Activated T-cell treated with anti-CD3 and anti-CD28 coated beads for 4 hours (primary cell): ENCODE data around the gene SPEG.

Experiments used
- DNase-seq: peaks from one replicate; pipeline ENCODE4 v3.0.0-alpha.2; 2020

The SPEG gene

DNA sequence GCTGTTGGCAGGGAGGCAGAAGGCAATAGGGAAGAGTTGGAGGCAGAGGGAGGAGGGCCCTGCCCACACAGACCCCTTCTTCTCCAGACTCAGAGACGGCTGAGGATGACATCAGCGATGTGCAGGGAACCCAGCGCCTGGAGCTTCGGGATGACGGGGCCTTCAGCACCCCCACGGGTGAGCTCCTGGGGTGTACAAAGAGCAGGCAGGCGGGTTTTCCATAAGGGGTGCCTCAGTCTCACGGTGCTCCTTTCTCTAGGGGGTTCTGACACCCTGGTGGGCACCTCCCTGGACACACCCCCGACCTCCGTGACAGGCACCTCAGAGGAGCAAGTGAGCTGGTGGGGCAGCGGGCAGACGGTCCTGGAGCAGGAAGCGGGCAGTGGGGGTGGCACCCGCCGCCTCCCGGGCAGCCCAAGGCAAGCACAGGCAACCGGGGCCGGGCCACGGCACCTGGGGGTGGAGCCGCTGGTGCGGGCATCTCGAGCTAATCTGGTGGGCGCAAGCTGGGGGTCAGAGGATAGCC is 10.0 kb downstream of the SPEG start:
- DNase-seq: no peak

DNA sequence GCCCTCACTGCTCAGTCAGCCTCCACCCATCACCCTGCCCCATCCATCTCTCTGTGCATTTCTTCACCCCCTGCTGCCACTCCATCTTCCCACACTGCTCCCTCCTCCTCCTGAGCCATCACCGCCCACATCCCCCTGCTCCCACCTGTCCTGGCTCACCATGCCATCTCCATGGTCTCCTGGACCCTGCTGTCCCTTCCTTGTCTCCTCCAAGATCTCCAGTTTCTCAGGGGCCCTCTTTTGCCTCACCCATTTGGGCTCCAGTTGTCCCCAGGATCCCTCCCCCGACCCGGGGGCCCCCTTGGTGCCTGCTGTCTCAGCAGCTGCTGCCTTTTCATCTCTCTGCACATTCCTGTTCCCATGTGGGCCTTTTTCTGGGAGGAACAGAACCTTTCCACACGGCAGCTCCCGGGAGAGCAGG is 10.6 kb downstream of the SPEG start:
- no peak for DNase-seq

DNA sequence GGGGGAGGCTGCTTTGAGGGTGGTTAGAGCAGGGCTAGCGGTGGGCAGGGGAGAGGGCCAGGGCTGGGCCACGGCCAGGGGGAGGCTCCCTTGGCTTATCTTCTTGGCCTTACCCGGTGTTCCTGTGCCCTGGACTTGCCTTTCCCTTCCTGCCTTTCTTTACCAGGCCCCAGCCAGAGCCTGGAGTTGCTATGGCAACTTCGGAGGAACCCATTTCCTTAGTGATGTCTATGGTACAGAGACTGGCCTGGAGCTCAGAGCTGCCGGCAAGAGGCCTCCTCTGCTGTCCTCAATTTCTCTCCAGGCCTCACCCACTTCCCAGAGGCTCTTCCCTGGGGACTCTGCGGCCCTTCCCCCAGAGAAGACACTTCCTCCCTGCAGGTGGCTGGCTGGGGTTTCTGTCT is 11.5 kb downstream of the SPEG start:
- no peak for DNase-seq

DNA sequence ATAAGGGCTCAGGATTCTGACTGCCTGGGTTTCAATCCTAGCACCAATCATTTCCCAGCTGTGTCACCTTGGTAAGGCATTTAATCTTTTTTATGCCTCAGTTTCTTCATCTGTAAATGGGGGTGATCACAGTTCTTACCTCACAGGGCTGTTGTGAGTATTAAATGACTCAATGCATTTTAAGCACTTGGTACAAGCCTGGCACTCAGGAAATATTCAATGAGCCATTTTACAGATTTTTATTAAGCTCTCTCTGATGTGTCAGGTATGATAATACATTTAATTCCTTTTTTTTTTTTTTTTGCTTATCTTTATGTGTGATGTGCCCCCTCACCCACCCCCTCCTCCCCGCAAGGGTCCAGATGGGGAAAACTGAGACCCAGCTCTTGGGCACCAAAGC is 12.0 kb downstream of the SPEG start:
- DNase-seq: no peak

DNA sequence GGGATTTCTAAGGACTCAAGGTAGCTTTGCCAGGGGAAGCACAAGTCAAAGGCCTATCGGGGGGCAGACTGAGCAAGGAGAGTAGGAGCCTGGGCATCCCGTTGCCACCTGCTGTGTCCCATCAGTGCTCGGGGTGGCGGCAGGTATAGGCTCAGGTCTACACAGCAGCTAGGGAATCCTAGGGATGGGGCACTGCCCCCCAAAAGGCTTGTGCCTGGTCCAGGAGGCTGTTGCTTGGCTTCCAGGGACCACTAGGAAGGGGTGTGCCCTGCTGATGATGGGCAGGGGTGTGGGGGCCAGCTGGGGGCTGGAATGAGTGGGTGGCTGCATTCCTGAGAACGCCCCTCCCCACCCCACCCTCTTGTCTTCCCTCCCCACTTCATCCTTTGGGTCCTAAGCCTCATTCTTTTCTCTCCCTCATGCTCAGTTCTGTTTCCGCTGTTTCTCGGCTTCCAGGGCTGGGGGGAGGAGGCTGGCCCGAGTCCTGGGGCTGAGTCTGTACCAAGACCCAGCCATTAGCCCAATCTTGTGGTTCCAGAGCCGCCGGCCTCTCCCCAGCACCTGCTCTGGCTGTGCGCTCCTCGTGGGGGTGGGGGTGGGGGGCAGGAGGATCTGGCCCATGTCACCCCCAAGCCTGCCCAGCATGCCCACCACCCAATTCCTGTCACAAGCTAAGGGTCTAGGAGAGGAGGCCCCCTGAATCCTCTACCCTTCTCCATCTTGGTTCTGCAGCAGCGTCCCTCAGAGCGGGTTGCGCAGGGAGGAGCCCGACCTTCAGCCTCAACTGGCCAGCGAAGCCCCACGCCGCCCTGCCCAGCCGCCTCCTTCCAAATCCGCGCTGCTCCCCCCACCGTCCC is 12.8 kb downstream of the SPEG start:
- DNase-seq: no peak

DNA sequence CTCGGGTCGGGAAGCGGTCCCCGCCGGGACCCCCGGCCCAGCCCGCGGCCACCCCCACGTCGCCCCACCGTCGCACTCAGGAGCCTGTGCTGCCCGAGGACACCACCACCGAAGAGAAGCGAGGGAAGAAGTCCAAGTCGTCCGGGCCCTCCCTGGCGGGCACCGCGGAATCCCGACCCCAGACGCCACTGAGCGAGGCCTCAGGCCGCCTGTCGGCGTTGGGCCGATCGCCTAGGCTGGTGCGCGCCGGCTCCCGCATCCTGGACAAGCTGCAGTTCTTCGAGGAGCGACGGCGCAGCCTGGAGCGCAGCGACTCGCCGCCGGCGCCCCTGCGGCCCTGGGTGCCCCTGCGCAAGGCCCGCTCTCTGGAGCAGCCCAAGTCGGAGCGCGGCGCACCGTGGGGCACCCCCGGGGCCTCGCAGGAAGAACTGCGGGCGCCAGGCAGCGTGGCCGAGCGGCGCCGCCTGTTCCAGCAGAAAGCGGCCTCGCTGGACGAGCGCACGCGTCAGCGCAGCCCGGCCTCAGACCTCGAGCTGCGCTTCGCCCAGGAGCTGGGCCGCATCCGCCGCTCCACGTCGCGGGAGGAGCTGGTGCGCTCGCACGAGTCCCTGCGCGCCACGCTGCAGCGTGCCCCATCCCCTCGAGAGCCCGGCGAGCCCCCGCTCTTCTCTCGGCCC is 13.6 kb downstream of the SPEG start:
- DNase-seq: no peak

DNA sequence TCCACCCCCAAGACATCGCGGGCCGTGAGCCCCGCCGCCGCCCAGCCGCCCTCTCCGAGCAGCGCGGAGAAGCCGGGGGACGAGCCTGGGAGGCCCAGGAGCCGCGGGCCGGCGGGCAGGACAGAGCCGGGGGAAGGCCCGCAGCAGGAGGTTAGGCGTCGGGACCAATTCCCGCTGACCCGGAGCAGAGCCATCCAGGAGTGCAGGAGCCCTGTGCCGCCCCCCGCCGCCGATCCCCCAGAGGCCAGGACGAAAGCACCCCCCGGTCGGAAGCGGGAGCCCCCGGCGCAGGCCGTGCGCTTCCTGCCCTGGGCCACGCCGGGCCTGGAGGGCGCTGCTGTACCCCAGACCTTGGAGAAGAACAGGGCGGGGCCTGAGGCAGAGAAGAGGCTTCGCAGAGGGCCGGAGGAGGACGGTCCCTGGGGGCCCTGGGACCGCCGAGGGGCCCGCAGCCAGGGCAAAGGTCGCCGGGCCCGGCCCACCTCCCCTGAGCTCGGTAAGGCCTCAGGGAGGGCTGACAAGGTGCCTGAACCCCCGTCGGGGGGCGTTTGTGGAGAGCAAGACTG is 14.2 kb downstream of the SPEG start:
- no peak for DNase-seq

DNA sequence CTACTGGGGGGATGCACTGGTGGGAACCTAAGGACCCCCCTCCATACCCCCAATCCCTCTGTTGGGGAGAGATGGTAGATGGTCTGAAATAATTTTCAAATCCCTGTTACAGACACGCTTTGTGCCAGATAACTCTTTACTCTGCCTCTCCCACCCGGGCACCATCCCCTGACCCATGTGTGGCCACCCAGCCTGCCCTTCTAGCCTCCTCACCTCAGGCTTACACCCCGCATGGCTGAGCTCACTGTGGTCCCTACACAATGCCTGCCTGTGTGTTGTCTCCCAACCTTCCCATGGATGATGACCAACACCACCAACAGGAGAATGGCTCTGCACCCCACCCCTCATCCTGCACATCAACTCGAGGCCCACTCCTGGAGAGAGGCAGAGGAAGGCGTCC is 15.0 kb downstream of the SPEG start:
- DNase-seq: no peak

DNA sequence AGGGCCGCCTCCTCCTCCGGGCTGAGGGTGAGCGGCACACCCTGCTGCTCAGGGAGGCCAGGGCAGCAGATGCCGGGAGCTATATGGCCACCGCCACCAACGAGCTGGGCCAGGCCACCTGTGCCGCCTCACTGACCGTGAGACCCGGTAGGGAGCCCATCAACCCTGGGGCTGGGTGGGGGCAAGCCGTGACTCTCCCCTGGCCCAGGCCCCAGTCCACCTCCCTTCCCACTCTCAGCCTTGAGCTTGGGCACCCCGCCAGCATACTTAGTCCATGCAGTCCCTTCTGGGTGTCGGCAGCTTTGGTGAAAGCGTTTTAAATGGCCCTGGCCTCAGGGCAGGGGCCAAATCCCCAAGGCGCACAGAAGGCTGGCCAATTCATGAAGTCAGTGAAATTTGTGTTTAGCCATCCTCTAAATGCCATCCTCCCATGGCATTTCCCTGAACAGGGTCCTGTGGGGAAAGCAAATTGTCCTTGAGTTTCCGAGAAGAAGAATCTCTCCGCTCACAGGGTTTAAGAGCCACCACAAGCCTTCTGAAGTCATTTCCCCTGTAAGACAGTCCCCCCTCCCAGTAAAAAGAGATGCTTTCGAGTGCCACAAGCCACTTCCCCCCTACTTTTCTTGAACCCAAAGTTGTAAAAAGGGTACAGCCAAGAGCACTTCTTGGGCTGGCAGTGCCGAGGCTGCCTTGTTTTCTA is 17.2 kb downstream of the SPEG start:
- DNase-seq: no peak

DNA sequence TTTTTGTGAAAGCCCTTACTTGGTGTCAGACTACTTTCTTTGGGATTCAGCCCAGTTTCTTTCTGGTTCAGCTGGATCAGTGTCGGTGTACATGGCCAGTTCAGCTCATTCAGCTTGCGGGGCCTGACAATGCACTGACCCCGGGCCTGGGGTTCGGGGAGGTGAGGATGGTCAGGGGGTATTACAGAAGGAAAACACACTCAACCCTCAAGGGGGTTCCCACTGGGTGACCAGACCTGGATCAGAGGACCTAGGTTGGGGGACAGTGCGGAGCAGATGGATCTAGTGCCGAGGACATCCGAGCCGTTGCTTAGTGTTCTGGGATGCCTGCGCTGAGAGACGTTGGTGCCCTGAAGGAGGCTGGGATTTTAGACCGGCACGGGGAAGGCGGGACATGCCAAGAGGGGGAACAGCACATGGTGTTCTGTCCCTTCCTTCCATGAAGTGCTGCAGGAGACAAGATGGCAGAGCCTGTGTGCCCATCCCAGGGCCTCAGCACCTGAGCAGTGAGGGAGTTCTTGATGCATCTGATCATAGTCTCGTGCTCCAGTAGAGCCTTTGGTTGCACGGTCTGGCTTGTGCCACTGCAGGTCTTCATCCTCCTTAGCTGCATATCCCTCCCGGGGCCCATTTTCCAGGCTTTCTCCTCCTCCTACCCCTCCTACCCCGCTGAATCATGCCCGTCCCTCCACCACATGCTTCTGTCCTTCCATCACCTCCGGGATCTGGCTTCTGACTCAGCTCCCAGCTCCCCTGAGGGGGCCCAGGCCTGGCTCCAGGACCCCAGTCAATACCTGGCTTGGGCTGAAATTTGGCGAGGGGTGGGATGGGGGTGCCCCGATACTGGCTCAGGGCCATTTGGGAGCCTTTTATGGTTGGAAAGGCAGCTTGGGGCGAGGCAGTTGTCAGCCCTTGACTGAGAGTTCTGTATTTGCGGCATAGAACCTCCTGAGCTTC is 18.0 kb downstream of the SPEG start:
- no peak for DNase-seq

DNA sequence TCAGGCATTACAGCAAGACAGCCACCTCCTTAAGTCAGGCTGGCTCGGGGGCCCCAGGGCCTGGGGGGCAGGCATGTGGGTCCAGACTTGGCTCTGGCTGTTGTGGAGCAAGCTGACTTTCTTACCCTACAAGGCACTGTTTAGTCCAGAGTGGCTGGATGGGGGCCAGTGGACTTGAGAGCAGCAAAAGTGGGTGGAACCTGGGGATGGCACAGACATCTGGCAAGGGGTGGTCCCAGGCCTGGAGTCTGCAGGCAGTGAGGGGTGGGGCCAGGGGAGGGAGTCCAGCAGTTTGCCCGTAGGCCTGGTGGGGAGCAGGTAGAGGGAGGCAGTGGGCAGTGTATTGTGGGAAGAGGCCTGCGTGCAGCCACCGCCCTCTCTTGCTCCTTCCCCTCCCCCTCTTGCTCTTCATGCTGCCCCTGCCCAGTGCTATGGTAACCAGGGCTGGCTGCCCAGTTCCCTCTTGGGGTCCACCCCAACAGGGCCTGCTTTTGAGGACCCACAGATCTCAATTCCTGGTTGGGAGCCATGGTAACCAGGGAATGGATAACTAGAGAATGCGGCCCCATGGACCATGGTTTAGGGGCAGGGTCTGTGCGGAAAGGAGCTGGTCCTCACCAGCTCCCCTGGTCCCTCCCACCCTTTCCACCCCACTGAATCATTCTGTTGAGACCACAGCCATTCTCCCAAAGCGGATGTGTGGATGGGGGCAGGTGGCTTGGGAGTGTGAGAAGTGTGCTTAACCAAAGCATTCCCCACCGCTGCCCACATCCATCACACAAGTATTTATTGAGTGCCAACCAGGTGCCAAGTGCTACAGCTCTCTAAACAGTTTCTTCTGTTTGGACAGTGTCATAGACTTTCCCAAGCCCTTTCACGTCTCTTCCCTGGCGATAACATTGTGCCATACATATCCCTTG is 19.3 kb downstream of the SPEG start:
- DNase-seq: no peak

DNA sequence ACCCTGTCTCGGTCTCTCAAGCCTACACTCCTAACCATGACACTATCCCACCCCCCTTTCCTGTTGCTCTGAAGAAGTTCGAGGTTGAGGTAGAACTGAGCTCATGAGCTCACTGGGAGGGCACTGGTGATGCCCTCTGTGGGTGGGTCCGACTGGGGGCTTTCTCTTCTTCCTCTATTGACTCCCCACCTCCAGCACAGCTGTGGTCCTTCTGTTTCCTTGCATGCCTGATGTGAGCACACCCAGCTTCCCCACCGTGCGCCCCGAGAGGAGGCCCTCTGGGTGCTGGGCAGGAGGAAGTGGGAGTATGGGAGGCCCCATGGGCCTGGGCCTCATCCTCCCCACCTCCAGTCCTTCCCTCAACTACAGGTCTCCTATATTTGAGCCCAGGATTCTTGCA is 20.9 kb downstream of the SPEG start:
- DNase-seq: no peak

DNA sequence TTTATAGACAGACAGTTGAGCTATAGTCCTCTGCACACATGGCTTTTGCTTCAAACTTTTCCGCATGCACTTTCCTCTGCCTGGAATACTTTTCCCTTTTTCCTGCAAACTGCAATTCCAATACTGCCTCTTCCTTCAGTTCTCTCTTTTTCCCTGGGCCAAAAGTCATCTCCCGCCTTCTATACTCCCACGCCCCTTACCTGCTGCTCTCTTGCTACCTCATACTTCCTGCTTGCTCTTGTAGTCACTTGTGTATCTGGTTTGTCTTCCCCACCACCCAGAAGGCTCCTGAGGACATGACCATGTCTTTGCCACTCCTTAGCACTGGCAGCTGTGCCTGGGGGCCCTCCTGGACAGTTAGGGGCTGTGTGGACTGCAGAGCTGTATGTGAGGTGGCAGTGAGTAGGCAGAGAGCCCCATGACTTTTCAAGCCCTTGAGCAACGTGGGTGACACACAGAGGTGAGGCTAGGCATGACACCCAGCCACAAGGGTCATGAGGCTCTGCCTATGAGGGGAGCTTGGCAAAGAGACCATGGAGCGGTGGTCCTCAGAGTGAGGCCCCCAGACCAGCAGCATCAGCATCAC is 23.2 kb downstream of the SPEG start:
- no peak for DNase-seq

DNA sequence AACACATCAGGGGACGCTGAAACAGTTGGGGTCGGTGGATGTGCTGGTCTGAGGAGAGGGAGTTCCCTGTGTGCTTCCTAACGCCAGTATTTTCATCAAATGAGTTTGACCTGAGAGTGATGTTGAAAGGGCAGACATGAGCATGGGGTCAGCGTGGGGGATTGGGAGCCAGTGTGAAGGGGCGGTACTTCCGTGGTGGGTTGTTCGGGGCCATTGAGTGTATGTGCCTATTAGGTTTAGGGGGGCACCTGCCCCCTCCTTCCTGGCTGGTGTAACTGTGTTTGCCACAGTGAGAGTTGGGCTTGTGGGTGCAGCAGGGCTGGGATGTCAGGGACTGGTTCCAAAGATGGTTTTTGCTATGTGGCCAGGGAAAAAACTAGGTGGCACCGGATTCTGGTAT is 24.4 kb downstream of the SPEG start:
- no peak for DNase-seq

DNA sequence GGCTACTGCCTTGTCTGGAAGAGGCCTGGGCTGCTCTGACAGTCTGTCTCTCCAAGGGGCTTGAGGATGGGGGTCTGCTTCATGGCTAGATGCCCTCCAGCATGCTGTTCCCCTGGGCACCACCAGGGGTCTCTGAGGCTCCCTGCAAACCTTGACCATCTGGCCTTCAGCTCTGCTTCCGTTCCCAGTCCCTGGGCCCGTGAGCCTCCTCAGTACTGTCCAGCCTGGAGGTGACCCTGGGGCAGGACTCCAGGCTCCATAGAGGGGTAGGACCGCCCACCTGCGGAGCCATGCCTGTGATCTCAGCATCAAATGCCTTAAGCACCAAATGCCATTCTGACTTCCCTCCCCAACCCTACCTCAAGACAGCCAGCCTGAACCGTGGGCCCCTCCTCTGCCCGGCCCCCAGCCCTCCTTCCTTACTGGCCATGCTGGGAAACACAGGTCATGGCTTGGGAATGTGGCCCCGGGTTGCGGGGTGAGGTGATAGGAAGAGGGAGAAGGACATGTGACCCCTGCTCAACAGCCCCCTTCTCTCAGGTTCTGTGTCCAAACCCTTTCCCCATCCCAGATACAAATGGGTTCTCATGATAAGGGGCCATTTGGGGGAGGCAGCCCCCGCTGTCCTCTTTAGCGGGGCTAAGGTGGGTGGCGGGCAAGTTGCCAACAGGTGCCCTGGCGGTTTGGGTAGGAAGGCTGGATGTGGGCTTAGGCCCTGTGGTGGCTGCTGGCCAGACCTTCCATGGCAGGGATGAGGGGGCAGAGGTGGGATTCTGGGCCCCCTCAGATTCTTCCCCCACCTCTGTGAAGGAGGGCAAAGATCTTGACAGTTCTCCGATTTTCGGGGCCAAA is 25.0 kb downstream of the SPEG start:
- DNase-seq: peak; percentile 32

DNA sequence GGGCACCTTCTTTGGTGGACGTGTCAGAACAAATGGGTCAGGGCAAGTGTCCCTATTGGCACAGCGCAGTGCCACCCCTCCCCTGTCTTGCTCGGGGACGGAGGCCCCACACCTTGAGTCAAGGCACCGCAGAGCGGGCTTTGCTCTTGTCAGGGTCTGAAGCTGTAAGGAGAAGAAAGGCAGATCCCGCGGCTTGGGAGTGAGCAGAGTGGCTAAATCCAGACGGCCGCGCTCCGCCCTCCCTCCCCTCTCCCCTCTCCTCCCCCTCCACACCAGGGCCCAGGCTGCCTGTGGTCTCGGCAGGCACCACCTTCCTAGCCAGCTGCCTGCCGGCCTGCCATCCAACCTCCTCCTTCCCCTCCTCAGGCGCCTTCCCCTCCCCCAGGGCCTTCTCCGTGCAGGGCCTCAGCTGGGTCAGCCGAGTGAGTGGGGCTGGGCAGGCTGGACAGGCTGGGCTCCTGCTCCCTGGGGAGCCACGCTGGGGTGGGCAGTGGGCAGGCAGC is 25.8 kb downstream of the SPEG start:
- DNase-seq: no peak

DNA sequence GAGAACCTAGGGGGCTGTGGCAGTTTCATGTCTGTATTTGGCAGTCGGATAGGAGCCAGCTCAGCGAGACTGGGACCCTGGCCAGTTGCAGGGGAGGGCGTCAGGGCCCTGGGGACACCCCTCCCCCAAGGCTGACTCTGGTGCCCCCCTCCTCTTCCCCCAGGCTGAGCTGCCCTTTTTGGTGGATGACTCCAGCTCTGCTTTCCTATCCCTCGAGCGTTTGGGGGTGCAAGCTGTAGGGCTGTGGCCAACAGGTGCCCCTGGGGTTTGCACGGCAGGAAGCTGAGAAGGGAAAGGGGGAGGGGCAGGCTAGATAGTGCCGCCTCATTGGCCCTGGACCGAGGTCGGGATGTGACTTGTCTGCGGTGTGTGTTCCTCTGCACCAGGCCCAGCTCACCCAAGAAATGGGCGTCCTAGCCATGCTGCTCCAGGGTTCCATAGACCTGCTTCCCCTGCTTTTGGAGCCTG is 26.4 kb downstream of the SPEG start:
- no peak for DNase-seq

DNA sequence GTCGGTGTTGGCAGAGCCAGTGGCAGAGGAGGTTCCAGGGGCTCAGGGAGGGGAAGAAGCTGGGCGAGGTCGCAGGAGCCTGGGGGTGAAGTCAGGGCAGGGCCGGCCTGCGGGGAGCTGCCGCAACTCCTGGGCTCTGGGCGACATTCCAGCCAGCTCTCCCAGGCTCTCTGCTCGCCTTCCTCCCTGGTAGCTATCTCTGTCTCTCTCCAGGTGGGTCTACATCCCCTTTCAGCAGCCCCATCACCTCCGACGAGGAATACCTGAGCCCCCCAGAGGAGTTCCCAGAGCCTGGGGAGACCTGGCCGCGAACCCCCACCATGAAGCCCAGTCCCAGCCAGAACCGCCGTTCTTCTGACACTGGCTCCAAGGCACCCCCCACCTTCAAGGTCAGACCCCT is 27.0 kb downstream of the SPEG start:
- DNase-seq: no peak

DNA sequence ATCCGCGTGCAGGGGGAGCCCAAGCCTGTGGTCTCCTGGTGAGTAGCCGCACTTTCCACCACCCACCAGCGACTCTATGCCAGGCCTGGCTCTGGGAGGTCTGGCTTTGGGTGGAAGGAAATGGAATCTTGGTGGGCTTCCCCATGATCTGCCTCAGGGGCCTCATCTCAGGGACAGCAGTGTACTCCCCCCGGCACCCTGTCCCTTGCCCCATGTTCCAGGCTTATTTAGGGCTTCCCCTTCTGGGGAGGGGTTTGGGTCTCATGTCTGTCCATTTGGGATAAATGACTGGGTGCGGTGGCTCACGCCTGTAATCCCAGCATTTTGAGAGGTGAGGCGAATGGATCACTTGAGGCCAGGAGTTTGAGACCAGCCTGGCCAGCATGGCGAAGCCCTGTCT is 27.7 kb downstream of the SPEG start:
- DNase-seq: no peak
